PFSK-1 (cell line): ENCODE results near the gene ZNF274.

Experiments used
- FOXP2 ChIP-seq: optimal IDR thresholded peaks from 2 replicates; pipeline ENCODE3; 2011; ENCODE audit warnings: borderline replicate concordance, control low read depth, inconsistent platforms; ENCODE audit not compliant: insufficient read depth; ENCODE audit errors: extremely low read length, extremely low read depth
- POLR2AphosphoS5 ChIP-seq: IDR thresholded peaks from 2 replicates; pipeline ENCODE4 v1.6.1; 2012; ENCODE audit warnings: low read depth, mild to moderate bottlenecking, control low read depth, low read length, moderate library complexity
- SIN3A ChIP-seq: IDR thresholded peaks from 2 replicates; pipeline ENCODE4 v1.6.1; 2012; ENCODE audit warnings: mild to moderate bottlenecking, low read length, moderate library complexity, borderline replicate concordance; ENCODE audit not compliant: insufficient read depth
- TAF1 ChIP-seq: IDR thresholded peaks from 2 replicates; pipeline ENCODE4 v1.6.1; 2012; ENCODE audit warnings: low read length, control low read depth, borderline replicate concordance; ENCODE audit not compliant: insufficient read depth
- TF ChIP-seq, protein P1 (sequence below), 2 experiments: IDR thresholded peaks; 2 replicates each; pipeline versions ENCODE4 v1.6.1 to v1.8.0; 2011 to 2012; ENCODE audit warnings: low read depth in 2 of 2, low read length in 2 of 2, control low read depth in 1 of 2, inconsistent platforms in 1 of 2, mild to moderate bottlenecking in 1 of 2, moderate library complexity in 1 of 2; ENCODE audit not compliant: insufficient read depth in 1 of 2

DNA sequence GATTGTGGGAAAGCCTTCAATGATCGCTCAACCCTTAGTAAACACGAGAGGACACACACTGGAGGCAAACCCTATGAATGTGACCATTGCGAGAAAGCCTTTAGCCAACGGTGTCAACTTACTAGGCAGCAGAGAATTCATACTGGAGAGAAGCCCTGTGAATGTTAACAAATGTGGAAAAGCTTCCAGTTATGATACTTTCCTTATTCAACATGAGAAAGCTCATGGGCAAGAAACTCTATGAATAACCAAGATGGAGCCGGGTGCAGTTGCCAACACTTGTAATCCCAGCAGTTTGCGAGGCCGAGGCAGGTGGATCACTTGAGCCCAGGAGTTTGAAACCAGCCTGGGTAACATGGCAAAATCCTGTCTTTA, 80.0 kb downstream of the ZNF274 start:
- TF ChIP-seq POLR2AphosphoS5 (no peak; the same call in 1 of the 2 replicates), TAF1 (no peak), SIN3A (no peak), FOXP2 (no peak)
- TF ChIP-seq, protein P1, sequence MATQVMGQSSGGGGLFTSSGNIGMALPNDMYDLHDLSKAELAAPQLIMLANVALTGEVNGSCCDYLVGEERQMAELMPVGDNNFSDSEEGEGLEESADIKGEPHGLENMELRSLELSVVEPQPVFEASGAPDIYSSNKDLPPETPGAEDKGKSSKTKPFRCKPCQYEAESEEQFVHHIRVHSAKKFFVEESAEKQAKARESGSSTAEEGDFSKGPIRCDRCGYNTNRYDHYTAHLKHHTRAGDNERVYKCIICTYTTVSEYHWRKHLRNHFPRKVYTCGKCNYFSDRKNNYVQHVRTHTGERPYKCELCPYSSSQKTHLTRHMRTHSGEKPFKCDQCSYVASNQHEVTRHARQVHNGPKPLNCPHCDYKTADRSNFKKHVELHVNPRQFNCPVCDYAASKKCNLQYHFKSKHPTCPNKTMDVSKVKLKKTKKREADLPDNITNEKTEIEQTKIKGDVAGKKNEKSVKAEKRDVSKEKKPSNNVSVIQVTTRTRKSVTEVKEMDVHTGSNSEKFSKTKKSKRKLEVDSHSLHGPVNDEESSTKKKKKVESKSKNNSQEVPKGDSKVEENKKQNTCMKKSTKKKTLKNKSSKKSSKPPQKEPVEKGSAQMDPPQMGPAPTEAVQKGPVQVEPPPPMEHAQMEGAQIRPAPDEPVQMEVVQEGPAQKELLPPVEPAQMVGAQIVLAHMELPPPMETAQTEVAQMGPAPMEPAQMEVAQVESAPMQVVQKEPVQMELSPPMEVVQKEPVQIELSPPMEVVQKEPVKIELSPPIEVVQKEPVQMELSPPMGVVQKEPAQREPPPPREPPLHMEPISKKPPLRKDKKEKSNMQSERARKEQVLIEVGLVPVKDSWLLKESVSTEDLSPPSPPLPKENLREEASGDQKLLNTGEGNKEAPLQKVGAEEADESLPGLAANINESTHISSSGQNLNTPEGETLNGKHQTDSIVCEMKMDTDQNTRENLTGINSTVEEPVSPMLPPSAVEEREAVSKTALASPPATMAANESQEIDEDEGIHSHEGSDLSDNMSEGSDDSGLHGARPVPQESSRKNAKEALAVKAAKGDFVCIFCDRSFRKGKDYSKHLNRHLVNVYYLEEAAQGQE (IDR thresholded peaks at IDR 0.05; ENCODE audit: insufficient read depth in 1 of 2, low read depth in 2 of 2, low read length in 2 of 2), result no peak
